GM18868 (cell line): ENCODE data around the gene TCF7.

Source experiments
- ATAC-seq: cut with Tn5 transposase; IDR thresholded peaks from one replicate; pipeline ENCODE4 v1.9.1; 2021; ENCODE audit warnings: mild to moderate bottlenecking, moderate library complexity; ENCODE audit not compliant: unreplicated experiment

Gene TCF7

DNA sequence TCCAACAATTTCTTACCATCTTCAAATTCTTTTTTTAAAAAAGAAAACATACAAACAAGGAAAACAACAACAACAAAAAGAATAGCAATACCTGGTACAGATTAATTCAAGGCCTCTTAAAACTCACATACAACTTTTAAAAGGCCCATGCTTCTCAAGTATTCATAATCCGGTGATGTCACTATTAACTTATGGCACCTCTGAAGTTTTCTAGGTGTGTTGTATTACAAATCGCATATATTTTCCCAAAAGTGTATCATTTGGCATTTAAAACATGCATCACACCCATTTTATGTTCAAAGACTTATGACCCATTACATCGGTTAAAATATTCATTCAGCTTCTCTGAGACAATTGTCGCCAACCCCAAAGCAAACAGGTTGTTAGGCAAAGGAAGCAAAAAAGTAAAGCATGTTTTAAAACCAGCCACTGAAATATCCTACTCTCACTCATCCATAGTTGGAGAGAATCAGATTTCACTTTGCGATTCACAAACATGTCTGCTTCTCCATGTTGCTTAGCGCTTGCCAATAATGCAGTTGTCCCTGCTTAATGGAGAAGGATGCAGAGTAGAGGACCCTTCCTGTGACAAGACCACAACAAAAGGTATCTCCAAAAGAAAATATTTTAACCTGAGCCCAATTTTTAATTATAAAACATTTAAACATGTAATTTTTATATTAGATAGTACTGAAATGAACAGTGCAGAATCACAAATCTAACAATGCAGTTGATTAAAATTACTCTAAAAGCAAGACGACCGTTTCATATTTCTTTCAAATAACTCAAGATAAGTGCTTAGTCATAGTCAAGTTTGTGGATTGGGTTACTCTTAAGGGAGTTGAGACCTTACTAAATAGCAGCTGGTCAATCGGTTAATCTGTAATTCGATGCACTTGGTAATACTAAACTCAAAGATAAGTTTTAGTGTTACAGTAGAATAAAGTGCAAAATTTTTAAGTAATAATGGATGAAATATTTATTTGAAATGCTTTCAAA, 60.7 kb downstream of the TCF7 start:
- no peak for ATAC-seq

DNA sequence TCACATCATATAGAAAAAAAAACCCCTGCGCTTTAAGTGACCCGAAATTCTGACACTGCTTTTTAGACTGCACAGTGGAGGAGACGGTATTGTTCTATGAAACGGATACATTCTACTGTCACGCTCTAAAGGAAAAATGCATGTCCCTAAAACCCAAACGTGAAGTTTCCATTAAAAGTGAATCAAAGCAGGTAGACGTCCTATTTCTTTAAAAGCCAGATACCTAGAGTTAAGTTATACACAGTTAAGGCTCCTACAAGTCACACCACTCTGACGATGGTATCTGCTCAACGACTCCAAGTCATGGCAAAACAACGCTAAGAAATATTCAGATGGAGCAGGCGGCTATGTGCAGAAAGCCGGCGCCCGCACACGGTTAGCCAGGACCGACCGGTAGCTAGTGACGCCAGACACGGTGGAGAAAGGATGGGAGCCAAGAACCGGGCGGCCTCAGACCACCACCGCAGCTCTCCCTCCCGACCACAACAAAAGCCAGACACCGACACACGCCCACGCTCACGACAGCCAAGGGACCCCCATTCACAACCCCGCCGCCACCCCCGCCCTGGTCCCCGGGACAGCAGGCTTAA, 61.5 kb downstream of the TCF7 start:
- ATAC-seq, result peak; percentile 17

DNA sequence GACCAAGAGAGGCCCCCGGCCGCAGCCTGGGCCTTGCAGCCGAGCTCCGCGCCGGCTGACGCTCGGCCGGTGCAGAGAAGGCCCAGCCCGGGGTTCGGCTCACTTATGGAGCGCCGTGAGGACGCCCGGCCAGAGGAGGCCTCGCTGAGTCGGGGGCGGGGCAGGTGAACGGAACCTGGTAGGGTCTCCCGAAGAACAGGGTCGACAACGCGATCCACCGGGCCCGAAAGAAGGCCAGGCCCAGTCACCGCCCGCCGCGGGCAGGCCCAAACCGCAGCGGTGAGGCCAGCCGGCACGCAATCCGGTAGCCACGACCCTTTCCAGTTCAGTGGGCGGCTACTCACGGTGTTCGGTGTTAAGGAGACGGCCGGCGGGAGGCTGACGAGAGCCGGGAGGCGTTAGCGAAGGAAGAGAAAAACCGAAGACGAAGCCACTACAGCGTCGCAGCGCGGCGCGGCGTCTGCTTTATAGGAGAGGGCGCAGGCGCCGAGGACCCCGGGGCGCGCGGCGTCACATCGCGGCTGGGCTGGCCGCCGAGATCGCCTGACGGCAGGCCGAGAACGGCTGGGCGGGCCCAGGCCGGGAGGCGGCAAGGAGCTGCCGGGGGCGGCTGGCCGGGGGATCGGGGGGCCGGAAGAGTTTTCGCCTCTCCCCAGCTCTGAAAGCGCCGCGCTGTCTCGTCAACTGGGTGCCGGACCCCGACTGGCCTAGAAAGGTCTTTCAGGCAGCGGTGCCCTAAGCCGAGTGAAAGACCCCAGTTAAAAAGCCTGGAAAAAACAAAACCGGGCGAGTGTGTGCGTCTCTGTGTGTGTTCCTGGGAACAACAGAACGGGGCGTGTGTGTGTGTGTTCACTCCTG, 62.3 kb downstream of the TCF7 start, which contains the start of gene SKP1:
Gene SKP1, minus strand, starts transcription at position 440 of the 858 bp plus-strand sequence. CDS start 2,928 bp downstream, outside the sequence.
- ATAC-seq, result peak; percentile 86

DNA sequence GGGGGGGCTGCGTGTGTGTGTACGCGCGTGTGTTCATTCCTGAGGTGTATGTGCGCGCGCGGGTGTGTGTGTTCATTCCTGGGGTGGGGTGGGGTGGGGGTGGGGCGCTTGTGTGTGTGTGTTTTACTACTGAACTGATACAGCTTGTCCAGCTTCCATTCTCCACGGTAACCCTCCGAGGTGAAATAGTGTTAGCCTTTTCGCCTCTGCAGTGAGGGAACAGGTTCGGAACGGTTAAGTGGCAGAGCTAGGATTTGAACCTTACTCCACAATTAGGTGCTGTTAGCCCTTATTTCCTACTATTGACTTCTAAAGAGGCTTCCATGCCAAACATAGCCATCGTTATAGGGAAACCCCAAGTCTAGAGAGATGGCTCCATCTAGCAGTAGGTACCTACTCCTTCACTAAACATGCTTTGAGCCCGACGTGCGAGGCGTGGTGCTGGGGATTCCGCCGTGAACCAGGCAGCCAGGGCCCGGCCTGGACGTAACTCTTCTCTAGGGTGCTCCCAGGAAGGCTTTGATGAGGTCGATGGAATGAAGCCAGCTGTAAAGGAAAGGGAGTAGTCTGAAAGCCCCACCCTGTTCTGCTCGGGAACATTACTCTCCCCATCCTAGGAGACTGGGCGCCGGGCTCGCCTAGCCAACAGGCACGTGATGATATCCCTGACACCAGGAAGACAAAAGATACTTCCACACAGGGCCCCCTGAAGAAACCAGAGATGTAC, 63.1 kb downstream of the TCF7 start:
- ATAC-seq, result no peak

DNA sequence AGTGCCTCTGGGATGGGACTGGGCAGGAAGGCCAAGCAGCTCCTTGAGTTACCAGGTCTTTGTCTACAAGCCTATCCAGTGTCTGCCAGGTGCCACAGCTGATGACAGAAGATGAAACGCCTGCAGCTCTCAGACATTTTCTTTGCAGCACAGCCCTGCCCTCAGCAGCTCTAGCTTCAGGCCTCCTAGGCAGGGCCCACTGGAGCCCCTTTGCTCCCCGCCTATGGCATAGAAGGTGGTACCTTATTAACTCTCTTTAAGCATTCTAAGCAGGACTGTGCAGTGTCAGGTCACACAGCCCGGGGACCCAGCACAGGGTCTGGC, 63.6 kb downstream of the TCF7 start:
- ATAC-seq, result no peak

DNA sequence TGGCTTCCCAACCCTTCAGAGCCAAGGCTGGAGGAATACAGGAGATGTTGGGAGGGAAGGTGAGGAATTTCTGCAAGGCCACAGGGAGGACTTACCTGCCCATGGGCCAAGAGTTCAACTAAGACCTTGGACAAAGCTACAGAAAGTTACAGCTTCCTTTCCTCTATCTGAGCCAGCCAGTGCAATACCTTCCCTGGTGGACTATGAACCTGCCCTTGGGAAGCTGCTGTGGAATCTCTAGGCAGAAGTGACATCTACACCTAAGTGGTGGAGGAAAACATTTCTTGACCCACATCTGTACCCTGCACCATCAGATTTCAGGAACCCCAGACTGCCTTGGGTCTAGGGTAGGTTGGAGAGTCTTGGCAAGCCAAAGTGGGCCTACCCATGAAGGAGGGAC, 69.0 kb downstream of the TCF7 start:
- no peak for ATAC-seq

DNA sequence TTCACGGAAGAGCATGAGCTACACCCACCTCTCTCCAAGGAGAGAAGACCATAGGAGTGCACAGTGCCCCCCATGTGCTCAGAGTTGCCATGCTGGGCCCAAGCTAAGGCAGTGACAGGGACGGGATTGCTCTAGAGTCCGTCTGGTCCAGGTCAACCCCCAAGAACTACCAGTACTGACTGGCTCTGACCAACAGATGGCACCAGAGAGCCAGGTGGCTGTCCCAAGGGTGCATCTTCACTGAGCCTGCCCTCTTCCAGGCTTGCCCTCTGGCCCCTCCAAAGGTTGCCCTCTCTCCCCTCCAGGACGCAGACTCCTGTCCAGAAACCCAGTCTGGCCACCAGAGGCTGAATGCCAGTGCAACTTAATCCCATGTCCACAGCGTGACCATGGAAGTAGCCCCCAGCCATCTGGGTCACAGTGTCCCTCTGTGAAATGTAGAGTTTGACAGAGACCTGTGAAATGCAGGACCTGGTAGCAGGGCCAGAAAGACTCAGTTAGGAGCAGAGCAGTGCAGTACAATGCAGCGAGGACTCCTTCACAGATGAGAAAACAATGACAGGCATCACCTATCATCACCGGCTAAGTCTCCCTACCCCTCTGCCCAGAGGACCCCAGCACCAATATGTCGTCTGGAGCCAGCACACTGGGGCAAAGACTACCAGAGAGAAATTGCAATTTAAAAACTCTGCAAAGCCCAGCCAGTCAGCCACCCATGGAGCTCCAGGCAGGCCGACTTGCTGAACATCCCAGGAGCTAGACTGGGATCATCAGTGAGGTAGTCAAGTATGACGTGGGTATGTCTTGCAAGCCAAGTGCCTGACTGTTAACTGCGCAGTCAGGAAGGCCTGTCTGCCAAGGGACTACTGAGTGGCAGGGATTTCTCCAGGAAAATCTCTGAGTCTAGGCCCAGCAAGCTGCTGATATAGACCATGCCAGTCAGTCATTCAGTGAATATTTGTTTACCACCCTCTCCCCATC, 70.0 kb downstream of the TCF7 start:
- peak; percentile 81 for ATAC-seq

DNA sequence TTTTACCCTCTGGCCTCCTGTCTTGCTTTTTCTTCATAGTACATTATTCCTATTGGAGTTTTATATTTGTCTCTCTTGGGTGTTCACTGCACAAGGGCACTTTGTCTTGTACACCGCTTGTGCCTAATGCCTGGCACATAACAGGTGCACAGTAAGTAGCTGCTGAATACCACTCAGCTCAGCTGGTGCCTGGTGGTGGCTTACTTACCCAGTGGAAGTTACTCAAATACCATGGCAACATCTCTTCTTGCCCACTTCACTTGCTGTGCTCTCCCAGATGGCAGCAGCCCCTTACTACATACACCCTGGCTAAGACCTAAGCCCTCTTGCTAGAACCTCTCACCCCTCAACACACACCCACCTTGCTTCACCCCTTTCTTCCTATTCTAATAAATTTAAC, 73.6 kb downstream of the TCF7 start:
- no peak for ATAC-seq

DNA sequence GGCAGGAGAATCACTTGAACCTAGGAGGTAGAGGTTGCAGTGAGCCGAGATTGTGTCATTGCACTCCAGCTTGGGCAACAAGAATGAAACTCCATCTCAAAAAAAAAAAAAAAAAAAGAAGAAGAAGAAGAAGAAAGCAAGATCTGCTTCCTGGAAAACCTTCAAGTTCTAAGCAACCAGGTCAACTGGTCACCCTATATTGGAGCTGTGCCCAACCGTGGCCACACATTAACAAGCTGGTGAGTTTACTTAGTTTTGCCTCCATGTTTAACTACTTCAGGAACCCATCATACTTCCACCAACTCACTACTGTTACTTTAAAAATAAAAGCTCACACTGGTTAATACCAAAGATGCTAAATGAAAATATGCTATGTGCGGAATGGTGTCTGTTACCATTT, 74.5 kb downstream of the TCF7 start:
- no peak for ATAC-seq

DNA sequence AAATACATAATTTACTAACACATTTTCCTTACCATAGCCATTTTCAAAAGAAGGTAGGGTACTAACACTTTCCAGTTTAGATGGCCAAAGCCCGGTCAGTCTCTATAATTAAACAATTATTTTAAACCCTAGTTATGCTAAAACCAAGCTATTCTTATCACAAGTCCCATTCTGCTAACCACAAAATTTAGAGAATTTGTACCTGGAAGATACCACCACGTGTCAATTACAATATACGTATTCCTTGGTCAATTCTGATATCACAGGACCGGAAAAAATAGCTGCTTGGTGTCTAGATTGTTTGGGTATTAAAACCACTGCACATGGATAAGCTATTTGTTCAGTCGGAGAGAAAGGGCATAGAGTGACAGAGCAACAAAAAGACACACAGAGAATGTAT, 81.2 kb downstream of the TCF7 start:
- no peak for ATAC-seq
